GM21786 (cell line): Measurements from ENCODE around the gene LRRC8B.
"Not testable (repeated sequence)": the region's sequence is repeated elsewhere in the genome, so short reads cannot be mapped to it uniquely, and the experiment has no call there.

Experiments
- ATAC-seq: cut with Tn5 transposase; IDR thresholded peaks from one replicate; pipeline ENCODE4 v1.9.1; 2021; ENCODE audit not compliant: unreplicated experiment

The LRRC8B gene

GRCh38 chr1:89606227-89606980 is 81.8 kb downstream of the LRRC8B start:
- peak; percentile 48 for ATAC-seq

GRCh38 chr1:89607156-89607555 is 82.5 kb downstream of the LRRC8B start:
- no peak for ATAC-seq

GRCh38 chr1:89607586-89608318 is 83.1 kb downstream of the LRRC8B start:
- no peak for ATAC-seq

- no peak for ATAC-seq
These were observed 83.8 kb downstream of the LRRC8B start for GRCh38 chr1:89608319-89608983.

- no peak for ATAC-seq
These were observed 84.5 kb downstream of the LRRC8B start for GRCh38 chr1:89608984-89609725.

- no peak for ATAC-seq
These were observed 85.3 kb downstream of the LRRC8B start for GRCh38 chr1:89609781-89610456.

- no peak for ATAC-seq
These were observed 85.9 kb downstream of the LRRC8B start for GRCh38 chr1:89610457-89611011.

GRCh38 chr1:89611721-89612120 is 87.1 kb downstream of the LRRC8B start:
- peak; percentile 96 for ATAC-seq

GRCh38 chr1:89613928-89614327 is 89.3 kb downstream of the LRRC8B start:
- ATAC-seq, result no peak

- no peak for ATAC-seq
These were observed 91.3 kb downstream of the LRRC8B start for GRCh38 chr1:89615676-89616598.

- ATAC-seq, result no peak
These were observed 92.4 kb downstream of the LRRC8B start for GRCh38 chr1:89616844-89617627.

GRCh38 chr1:89620664-89621063 is 96.0 kb downstream of the LRRC8B start:
- ATAC-seq, result no peak

GRCh38 chr1:89622895-89623294 is 98.3 kb downstream of the LRRC8B start:
- no peak for ATAC-seq

GRCh38 chr1:89624314-89624713 is 99.7 kb downstream of the LRRC8B start:
- no peak for ATAC-seq

- no peak for ATAC-seq
These were observed 100.2 kb downstream of the LRRC8B start for GRCh38 chr1:89624715-89625323.

- no peak for ATAC-seq
These were observed 103.0 kb downstream of the LRRC8B start for GRCh38 chr1:89627596-89627962.

- no peak for ATAC-seq
These were observed 104.5 kb downstream of the LRRC8B start for GRCh38 chr1:89629146-89629545.

GRCh38 chr1:89629600-89629999 is 105.0 kb downstream of the LRRC8B start:
- not testable (repeated sequence) for ATAC-seq
